GM23338 (cell line): ENCODE data around the gene JOSD1. TPM values are rescaled to one million over a fixed set of nuclear protein-coding genes. Genes with fewer than 3 reads are reported as not detected.

Source experiments
- ATAC-seq: fragments of 200-7000 bp; cut with Tn5 transposase; 3 replicates; pipeline ENCODE4 v1.9.1; 2020
- DNase-seq: peaks from one replicate; pipeline ENCODE4 v3.0.0-alpha.2; 2015; ENCODE audit warnings: low spot score
- H2AFZ ChIP-seq: fragments of 200-600 bp; sonication (generic); 2 replicates; pipeline ENCODE4 v1.8.0; 2016; ENCODE audit warnings: antibody characterized with exemption, mild to moderate bottlenecking, moderate library complexity
- H3F3A ChIP-seq: fragments of 200-600 bp; sonication (generic); replicated peaks from 2 replicates; pipeline ENCODE4 v1.8.0; 2017; ENCODE audit warnings: antibody characterized with exemption, mixed run types, low read depth
- H3K27ac ChIP-seq: fragments of 200-600 bp; sonication (generic); 2 replicates; pipeline ENCODE4 v1.6.1; 2016; ENCODE audit warnings: low read depth
- H3K27me3 ChIP-seq: fragments of 200-600 bp; sonication (generic); 2 replicates; pipeline ENCODE4 v1.8.0; 2016; ENCODE audit warnings: mild to moderate bottlenecking, mixed run types, moderate library complexity; ENCODE audit not compliant: insufficient read depth
- H3K36me3 ChIP-seq: fragments of 200-600 bp; sonication (generic); 2 replicates; pipeline ENCODE4 v1.8.0; 2016; ENCODE audit warnings: mild to moderate bottlenecking; ENCODE audit not compliant: insufficient read depth
- H3K4me1 ChIP-seq: fragments of 200-600 bp; sonication (generic); 2 replicates; pipeline ENCODE4 v1.8.0; 2016; ENCODE audit warnings: mild to moderate bottlenecking, moderate library complexity; ENCODE audit not compliant: insufficient read depth
- H3K4me2 ChIP-seq: fragments of 200-600 bp; sonication (generic); 2 replicates; pipeline ENCODE4 v1.7.1; 2017; ENCODE audit warnings: mixed run types
- H3K4me3 ChIP-seq: fragments of 200-600 bp; sonication (generic); 2 replicates; pipeline ENCODE4 v1.6.1; 2016; ENCODE audit warnings: mixed run types
- H3K79me2 ChIP-seq: fragments of 200-600 bp; sonication (generic); replicated peaks from 2 replicates; pipeline ENCODE4 v1.8.0; 2017; ENCODE audit warnings: mild to moderate bottlenecking; ENCODE audit not compliant: insufficient read depth
- H3K9me2 ChIP-seq: fragments of 200-600 bp; sonication (generic); 2 replicates; pipeline ENCODE4 v1.8.0; 2017; ENCODE audit not compliant: insufficient read depth
- H4K20me1 ChIP-seq: fragments of 200-600 bp; sonication (generic); replicated peaks from 2 replicates; pipeline ENCODE4 v1.8.0; 2017; ENCODE audit warnings: mild to moderate bottlenecking; ENCODE audit not compliant: insufficient read depth
- H3K27ac Mint-ChIP-seq: 2 replicates; pipeline ENCODE4 v1.8.0; 2020; ENCODE audit warnings: inconsistent platforms, mild to moderate bottlenecking, moderate library complexity, mixed read lengths
- H3K27me3 Mint-ChIP-seq: 3 replicates; pipeline ENCODE4 v1.8.0; 2022; ENCODE audit warnings: low read depth, mild to moderate bottlenecking, moderate library complexity, mixed read lengths, inconsistent platforms; ENCODE audit not compliant: insufficient read depth, poor library complexity
- H3K36me3 Mint-ChIP-seq: 3 replicates; pipeline ENCODE4 v1.8.0; 2021; ENCODE audit warnings: low read depth, mild to moderate bottlenecking, inconsistent platforms, moderate library complexity, mixed read lengths
- H3K4me1 Mint-ChIP-seq: 3 replicates; pipeline ENCODE4 v1.8.0; 2020; ENCODE audit warnings: mild to moderate bottlenecking, inconsistent platforms, mixed read lengths
- H3K4me3 Mint-ChIP-seq: 3 replicates; pipeline ENCODE4 v1.8.0; 2021; ENCODE audit warnings: moderate library complexity, mild to moderate bottlenecking, inconsistent platforms, mixed read lengths
- H3K9me3 Mint-ChIP-seq: 3 replicates; pipeline ENCODE4 v1.8.0; 2020; ENCODE audit warnings: moderate library complexity, mild to moderate bottlenecking, inconsistent platforms, mixed read lengths
- CREB1 ChIP-seq: fragments of 250-450 bp; sonication (Bioruptor Pico); IDR thresholded peaks from 2 replicates; pipeline ENCODE4 v1.5.0; 2020; ENCODE audit warnings: low read depth, mild to moderate bottlenecking, moderate library complexity
- EZH2 ChIP-seq: fragments of 200-600 bp; sonication (generic); IDR thresholded peaks from one replicate; pipeline ENCODE4 v1.8.0; 2017; ENCODE audit warnings: antibody characterized with exemption, mild to moderate bottlenecking, low read depth; ENCODE audit not compliant: unreplicated experiment
- EZH2phosphoT487 ChIP-seq: fragments of 200-600 bp; sonication (generic); IDR thresholded peaks from one replicate; pipeline ENCODE4 v1.8.1; 2018; ENCODE audit warnings: antibody characterized with exemption; ENCODE audit not compliant: unreplicated experiment
- JUNB ChIP-seq: IDR thresholded peaks from one replicate; pipeline ENCODE4 v1.6.1; 2016; ENCODE audit warnings: antibody characterized with exemption; ENCODE audit not compliant: unreplicated experiment
- NANOG ChIP-seq: IDR thresholded peaks from 2 replicates; pipeline ENCODE4 v1.6.1; 2016; ENCODE audit warnings: antibody characterized with exemption, borderline replicate concordance
- POLR2AphosphoS5 ChIP-seq: IDR thresholded peaks from 2 replicates; pipeline ENCODE4 v1.6.1; 2016; ENCODE audit warnings: antibody characterized with exemption, low read depth
- STAT1 ChIP-seq: IDR thresholded peaks from one replicate; pipeline ENCODE4 v1.6.1; 2016; ENCODE audit warnings: antibody characterized with exemption; ENCODE audit not compliant: unreplicated experiment
- ZNF114 ChIP-seq: fragments of 250-450 bp; sonication (Bioruptor Pico); IDR thresholded peaks from 2 replicates; pipeline ENCODE4 v1.5.0; 2020; ENCODE audit warnings: mild to moderate bottlenecking, moderate library complexity
- ZNF331 ChIP-seq: fragments of 250-450 bp; sonication (Bioruptor Pico); IDR thresholded peaks from 2 replicates; pipeline ENCODE4 v1.5.0; 2020; ENCODE audit warnings: low read depth, mild to moderate bottlenecking, moderate library complexity
- polyA plus RNA-seq: library from polyadenylated mRNA; unstranded; fragments of >200 nt; fragmentation: Nextera tagmentation; extraction: Ambion mirVana; gene quantifications from 2 replicates; pipeline ENCODE4 v1.2.1, GENCODE V29; 2016
- total RNA-seq: library from RNA; depleted of rRNA; stranded (reverse); fragments of >200 nt; shearing (Covaris generic); gene quantifications from 2 replicates; pipeline ENCODE4 v1.2.3, GENCODE V29; 2014
- TF ChIP-seq, protein P1 (sequence below): fragments of 250-450 bp; sonication (Bioruptor Pico); IDR thresholded peaks from 2 replicates; pipeline ENCODE4 v1.5.0; 2020; ENCODE audit warnings: mild to moderate bottlenecking, moderate library complexity
- TF ChIP-seq, protein P2 (sequence below): IDR thresholded peaks from 2 replicates; pipeline ENCODE4 v1.6.1; 2016; ENCODE audit warnings: antibody characterized with exemption
- TF ChIP-seq, protein P3 (sequence below), 2 experiments: fragments of 200-600 bp in 1 of 2; sonication (generic) in 1 of 2; conservative IDR thresholded peaks; 2 replicates each; pipeline versions ENCODE4 v1.5.1 to v1.6.1; 2016 to 2017; ENCODE audit warnings: antibody characterized with exemption in 2 of 2, low read depth in 2 of 2, mild to moderate bottlenecking in 2 of 2, moderate library complexity in 1 of 2
- TF ChIP-seq, protein P4 (sequence below): IDR thresholded peaks from one replicate; pipeline ENCODE4 v1.6.1; 2018; ENCODE audit warnings: antibody characterized with exemption; ENCODE audit not compliant: unreplicated experiment

Gene JOSD1
- total and polyA plus RNA-seq, 2 experiments from 2014 or later: 4.6 to 19.7 TPM

- TF ChIP-seq ZNF331 (CRISPR knock-in tag) (no peak), EZH2phosphoT487 (no peak), POLR2AphosphoS5 (no peak), ZNF114 (no peak), JUNB (no peak), STAT1 (no peak), CREB1 (CRISPR knock-in tag) (no peak), EZH2 (no peak), NANOG (no peak)
- TF ChIP-seq, protein P1, sequence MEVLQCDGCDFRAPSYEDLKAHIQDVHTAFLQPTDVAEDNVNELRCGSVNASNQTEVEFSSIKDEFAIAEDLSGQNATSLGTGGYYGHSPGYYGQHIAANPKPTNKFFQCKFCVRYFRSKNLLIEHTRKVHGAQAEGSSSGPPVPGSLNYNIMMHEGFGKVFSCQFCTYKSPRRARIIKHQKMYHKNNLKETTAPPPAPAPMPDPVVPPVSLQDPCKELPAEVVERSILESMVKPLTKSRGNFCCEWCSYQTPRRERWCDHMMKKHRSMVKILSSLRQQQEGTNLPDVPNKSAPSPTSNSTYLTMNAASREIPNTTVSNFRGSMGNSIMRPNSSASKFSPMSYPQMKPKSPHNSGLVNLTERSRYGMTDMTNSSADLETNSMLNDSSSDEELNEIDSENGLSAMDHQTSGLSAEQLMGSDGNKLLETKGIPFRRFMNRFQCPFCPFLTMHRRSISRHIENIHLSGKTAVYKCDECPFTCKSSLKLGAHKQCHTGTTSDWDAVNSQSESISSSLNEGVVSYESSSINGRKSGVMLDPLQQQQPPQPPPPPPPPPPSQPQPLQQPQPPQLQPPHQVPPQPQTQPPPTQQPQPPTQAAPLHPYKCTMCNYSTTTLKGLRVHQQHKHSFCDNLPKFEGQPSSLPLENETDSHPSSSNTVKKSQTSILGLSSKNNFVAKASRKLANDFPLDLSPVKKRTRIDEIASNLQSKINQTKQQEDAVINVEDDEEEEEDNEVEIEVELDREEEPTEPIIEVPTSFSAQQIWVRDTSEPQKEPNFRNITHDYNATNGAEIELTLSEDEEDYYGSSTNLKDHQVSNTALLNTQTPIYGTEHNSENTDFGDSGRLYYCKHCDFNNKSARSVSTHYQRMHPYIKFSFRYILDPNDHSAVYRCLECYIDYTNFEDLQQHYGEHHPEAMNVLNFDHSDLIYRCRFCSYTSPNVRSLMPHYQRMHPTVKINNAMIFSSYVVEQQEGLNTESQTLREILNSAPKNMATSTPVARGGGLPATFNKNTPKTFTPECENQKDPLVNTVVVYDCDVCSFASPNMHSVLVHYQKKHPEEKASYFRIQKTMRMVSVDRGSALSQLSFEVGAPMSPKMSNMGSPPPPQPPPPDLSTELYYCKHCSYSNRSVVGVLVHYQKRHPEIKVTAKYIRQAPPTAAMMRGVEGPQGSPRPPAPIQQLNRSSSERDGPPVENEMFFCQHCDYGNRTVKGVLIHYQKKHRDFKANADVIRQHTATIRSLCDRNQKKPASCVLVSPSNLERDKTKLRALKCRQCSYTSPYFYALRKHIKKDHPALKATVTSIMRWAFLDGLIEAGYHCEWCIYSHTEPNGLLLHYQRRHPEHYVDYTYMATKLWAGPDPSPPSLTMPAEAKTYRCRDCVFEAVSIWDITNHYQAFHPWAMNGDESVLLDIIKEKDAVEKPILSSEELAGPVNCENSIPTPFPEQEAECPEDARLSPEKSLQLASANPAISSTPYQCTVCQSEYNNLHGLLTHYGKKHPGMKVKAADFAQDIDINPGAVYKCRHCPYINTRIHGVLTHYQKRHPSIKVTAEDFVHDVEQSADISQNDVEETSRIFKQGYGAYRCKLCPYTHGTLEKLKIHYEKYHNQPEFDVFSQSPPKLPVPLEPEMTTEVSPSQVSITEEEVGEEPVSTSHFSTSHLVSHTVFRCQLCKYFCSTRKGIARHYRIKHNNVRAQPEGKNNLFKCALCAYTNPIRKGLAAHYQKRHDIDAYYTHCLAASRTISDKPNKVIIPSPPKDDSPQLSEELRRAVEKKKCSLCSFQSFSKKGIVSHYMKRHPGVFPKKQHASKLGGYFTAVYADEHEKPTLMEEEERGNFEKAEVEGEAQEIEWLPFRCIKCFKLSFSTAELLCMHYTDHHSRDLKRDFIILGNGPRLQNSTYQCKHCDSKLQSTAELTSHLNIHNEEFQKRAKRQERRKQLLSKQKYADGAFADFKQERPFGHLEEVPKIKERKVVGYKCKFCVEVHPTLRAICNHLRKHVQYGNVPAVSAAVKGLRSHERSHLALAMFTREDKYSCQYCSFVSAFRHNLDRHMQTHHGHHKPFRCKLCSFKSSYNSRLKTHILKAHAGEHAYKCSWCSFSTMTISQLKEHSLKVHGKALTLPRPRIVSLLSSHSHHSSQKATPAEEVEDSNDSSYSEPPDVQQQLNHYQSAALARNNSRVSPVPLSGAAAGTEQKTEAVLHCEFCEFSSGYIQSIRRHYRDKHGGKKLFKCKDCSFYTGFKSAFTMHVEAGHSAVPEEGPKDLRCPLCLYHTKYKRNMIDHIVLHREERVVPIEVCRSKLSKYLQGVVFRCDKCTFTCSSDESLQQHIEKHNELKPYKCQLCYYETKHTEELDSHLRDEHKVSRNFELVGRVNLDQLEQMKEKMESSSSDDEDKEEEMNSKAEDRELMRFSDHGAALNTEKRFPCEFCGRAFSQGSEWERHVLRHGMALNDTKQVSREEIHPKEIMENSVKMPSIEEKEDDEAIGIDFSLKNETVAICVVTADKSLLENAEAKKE: no peak
- TF ChIP-seq, protein P2, sequence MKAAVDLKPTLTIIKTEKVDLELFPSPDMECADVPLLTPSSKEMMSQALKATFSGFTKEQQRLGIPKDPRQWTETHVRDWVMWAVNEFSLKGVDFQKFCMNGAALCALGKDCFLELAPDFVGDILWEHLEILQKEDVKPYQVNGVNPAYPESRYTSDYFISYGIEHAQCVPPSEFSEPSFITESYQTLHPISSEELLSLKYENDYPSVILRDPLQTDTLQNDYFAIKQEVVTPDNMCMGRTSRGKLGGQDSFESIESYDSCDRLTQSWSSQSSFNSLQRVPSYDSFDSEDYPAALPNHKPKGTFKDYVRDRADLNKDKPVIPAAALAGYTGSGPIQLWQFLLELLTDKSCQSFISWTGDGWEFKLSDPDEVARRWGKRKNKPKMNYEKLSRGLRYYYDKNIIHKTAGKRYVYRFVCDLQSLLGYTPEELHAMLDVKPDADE: no peak
- TF ChIP-seq, protein P3, sequence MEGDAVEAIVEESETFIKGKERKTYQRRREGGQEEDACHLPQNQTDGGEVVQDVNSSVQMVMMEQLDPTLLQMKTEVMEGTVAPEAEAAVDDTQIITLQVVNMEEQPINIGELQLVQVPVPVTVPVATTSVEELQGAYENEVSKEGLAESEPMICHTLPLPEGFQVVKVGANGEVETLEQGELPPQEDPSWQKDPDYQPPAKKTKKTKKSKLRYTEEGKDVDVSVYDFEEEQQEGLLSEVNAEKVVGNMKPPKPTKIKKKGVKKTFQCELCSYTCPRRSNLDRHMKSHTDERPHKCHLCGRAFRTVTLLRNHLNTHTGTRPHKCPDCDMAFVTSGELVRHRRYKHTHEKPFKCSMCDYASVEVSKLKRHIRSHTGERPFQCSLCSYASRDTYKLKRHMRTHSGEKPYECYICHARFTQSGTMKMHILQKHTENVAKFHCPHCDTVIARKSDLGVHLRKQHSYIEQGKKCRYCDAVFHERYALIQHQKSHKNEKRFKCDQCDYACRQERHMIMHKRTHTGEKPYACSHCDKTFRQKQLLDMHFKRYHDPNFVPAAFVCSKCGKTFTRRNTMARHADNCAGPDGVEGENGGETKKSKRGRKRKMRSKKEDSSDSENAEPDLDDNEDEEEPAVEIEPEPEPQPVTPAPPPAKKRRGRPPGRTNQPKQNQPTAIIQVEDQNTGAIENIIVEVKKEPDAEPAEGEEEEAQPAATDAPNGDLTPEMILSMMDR (conservative IDR thresholded peaks at IDR 0.05; ENCODE audit: low read depth in 2 of 2): no peak
- TF ChIP-seq, protein P4, sequence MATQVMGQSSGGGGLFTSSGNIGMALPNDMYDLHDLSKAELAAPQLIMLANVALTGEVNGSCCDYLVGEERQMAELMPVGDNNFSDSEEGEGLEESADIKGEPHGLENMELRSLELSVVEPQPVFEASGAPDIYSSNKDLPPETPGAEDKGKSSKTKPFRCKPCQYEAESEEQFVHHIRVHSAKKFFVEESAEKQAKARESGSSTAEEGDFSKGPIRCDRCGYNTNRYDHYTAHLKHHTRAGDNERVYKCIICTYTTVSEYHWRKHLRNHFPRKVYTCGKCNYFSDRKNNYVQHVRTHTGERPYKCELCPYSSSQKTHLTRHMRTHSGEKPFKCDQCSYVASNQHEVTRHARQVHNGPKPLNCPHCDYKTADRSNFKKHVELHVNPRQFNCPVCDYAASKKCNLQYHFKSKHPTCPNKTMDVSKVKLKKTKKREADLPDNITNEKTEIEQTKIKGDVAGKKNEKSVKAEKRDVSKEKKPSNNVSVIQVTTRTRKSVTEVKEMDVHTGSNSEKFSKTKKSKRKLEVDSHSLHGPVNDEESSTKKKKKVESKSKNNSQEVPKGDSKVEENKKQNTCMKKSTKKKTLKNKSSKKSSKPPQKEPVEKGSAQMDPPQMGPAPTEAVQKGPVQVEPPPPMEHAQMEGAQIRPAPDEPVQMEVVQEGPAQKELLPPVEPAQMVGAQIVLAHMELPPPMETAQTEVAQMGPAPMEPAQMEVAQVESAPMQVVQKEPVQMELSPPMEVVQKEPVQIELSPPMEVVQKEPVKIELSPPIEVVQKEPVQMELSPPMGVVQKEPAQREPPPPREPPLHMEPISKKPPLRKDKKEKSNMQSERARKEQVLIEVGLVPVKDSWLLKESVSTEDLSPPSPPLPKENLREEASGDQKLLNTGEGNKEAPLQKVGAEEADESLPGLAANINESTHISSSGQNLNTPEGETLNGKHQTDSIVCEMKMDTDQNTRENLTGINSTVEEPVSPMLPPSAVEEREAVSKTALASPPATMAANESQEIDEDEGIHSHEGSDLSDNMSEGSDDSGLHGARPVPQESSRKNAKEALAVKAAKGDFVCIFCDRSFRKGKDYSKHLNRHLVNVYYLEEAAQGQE: no peak
- no peak overlapping the region for H3K4me3 ChIP-seq
- peaks cover 19% of the 10 kb centered on the region for H3K27me3 Mint-ChIP-seq
- H3K4me1 Mint-ChIP-seq: peaks cover 6% of the 10 kb centered on the region; the same call in 2 of the 3 replicates
- H3K27me3 ChIP-seq: no peaks in the 10 kb centered on the region
- H3K4me3 Mint-ChIP-seq: no peak overlapping the region
- ATAC-seq: no peak
- no peak overlapping the region for H3K27ac ChIP-seq
- H3K9me2 ChIP-seq: no peaks in the 10 kb centered on the region
- H3K4me1 ChIP-seq: no peaks in the 10 kb centered on the region
- DNase-seq: no peak
- H3K36me3 Mint-ChIP-seq: peaks cover 63% of the 10 kb centered on the region
- H3K9me3 Mint-ChIP-seq: no peaks in the 10 kb centered on the region
- H3K36me3 ChIP-seq: peaks cover 14% of the 10 kb centered on the region; the same call in 1 of the 2 replicates
- no peak overlapping the region for H2AFZ ChIP-seq
- H3F3A ChIP-seq: 0 out of 2 replicates have a peak, but pooled peaks cover 4% of the 10 kb centered on the region
- no peak overlapping the region for H3K27ac Mint-ChIP-seq
- no peaks in the 10 kb centered on the region for H3K79me2 ChIP-seq
- H3K4me2 ChIP-seq: no peak overlapping the region
- H4K20me1 ChIP-seq: peaks cover 11% of the 10 kb centered on the region
Observed at GRCh38 chr22:38731703-38732161, 31.0 kb upstream of the JOSD1 start.
